NOMO-1 treated with DMSO at 0.1 percent for 48 hours (cell line): ENCODE results near the gene ZBTB16.
A peak's percentile ranks its signal among the peaks of the same experiment; 100 is the strongest.

ENCODE experiments used
- DNase-seq: peaks from one replicate; lab custom pipeline; 2025; ENCODE audit not compliant: unreplicated experiment; lab: John Stamatoyannopoulos, UW

ZBTB16 gene

DNA sequence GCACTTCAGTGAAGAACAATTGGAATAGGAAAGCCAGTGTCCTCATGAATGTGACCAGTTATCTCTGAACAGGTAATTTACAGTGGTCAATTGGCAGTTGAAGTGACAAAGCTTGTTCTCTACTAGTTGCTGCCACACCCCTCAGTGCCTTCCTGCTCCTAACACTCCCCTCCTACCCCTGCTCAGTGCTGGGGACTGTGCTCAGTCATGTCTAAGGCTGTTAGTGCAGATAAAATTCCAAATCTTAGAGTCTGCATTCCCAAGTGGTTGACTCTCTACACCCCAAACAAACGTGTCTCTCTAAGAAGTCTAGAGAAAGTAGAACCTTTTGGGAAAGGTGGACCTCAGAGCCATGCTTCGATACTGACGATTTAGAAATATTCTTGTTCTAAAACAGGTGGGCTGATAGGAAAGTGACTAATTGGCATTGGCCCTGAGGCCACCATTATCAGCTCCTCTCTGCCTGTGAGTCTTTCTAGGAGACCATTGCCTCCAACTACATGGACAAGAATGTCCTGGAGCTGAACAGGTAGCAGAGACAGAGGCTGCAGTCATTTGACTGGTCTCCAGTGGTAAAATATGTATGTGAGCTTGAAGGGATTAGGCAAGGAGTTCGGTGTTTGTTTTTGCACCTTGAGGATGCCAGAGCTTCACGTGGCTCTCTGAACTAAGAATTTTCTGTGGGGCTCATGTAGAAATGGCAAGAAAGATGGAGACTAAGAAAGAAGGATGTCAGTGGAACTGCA, 214.6 kb downstream of the ZBTB16 start:
- no peak for DNase-seq

DNA sequence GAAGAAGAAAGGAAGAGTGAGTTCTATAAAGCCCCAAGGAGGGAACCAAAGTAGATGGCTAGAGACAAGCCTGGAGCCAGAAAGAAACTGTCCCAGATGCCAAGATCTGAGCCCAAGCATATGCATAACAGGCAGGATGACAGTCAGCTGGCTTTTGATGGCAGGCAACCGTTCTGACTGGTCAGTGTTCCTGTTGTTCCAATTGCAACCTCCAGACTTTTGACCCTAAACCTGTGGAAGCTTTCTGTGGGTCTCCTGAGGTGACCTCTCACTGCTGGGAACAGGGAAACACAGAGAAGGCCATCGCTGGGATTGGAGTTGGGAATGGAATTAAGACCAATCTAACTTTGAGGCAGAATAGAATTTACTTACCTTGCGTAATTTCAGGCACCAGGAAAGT, 215.1 kb downstream of the ZBTB16 start:
- no peak for DNase-seq

DNA sequence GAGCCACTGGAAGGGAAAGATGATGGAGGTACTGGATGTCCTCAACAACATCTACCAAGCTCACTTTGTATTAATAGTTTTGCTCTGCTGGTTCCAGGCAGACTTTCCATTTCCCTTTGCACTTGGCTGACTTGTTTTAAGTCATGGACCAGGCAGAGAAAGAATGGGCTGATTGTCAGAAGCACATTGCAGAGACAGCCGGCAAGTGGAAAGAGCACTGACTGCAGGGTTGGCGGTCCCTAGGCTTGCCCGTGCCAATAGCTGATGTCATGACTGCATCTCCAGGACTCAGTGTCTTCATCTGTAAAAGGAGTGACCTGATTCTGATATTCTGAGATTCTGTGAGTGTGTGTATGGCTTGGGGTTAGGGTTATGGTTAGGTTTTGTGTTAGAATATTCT, 215.8 kb downstream of the ZBTB16 start:
- no peak for DNase-seq

DNA sequence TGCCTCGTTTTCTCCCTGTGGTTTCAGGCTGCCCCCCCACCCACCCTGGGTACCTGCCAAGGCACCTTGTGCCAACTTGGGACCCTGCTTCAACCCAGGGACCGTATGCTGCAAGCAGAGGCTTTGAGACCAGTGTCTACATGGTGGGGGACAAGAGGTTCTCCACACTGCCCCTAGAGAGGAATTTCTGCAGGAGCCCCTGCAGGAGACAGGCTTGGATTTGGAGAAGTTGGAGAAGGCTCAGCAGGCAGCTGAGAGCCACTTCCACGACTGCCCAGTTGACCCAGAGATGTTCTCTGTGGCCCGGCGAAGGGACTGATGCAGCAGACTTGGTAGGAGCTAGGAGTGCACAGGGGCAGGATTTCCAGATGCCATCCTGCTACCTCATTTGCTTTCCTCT, 216.6 kb downstream of the ZBTB16 start:
- DNase-seq: no peak

DNA sequence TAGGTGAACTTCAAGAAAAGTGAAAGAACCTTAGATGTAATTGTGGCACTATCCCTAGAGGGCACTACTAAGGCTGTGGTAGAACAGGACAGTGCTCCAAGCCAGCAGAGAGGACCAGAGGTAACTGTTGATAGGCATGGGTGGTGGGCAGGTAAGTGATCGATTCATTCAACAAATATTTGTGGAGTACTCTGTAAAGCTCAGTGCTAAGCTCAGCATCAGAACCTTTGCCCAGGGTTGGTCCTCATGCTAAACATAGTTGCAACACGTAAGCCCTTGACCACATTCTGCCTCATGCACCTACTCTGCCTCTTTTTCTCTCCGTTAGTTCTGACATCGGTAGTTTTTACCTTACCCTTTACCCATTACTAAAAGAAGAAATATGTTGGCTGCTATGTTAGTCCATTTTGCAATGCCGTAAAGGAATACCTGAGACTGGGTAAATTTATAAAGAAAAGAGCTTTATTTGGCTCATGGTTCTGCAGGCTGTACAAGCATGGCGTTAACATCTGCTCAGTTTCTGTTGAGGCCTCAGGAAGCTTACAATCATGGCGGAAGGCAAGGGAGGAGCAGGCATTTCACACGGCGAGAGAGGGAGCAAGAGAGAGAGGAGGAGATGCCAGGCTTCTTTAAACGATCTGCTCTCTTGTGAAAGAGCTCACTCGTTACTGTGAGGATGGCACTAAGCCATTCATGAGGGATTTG, 218.3 kb downstream of the ZBTB16 start:
- no peak for DNase-seq

DNA sequence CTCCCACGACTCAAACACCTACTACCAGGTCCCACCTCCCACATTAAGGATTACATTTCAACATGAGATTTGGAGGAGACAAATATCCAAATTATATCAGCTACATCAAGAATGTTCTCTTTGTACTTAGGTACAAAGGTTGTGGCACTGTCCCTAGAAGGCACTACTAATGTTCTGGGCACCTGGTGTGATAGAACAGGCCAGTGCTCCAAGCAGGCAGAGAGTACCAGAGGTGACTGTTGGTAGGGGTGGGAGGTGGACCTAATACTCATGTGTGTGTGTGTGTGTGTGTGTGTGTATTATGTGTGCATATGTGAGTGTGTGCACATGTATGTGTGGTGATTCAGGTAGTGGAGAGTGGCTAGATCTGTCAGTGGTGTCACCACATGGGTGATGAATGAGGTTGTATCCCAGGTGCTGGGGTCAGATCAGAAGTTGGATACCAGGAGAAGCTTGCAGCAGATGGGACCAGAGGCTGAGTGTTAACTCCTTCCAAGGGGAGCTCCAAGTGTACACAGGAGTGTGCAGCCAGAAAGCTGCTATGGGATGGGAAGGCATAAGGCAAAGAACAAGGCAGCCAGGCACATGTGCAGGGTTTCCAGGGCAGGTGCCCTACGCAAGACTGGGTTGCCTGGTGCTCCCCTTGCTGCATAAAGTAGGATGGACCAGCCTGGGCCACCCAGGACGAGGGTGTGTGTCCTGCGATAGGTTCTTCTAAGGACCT, 219.0 kb downstream of the ZBTB16 start:
- DNase-seq: no peak

DNA sequence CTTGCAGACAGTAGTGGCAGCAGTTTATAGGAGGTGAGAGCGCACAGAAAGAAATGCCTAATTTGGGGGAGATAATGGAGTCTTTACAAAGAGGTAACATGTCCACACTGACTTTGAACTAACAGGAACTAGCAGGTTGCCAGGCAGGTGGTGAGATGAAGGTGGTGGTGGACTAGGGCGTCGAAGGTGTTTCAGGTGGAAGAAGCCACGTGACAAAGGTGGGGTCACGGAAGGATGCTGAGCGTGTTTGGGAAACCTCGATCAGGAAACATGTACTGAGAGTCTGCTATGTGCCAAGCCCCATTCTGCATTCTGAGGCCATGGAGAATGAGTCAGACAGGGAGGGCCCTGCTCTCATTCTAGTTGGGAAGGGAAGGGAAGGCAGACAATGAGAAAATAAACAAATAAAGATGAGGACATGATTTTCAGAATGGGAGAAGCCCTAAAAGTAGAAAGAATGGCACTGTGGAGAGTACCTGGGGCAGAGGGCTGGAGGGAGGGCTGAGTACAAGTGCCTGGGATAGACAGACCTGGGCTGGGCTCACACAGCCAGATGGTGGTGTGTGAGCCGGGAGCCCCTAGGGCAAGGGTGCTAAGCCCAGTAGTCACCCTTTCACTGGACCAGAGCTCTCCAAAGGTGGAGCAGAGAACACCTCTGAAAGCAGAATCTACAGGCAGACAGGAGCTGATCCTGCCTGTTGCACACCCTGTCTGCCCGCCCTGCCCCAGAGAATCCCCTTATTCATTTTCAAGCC, 220.5 kb downstream of the ZBTB16 start:
- DNase-seq: no peak

DNA sequence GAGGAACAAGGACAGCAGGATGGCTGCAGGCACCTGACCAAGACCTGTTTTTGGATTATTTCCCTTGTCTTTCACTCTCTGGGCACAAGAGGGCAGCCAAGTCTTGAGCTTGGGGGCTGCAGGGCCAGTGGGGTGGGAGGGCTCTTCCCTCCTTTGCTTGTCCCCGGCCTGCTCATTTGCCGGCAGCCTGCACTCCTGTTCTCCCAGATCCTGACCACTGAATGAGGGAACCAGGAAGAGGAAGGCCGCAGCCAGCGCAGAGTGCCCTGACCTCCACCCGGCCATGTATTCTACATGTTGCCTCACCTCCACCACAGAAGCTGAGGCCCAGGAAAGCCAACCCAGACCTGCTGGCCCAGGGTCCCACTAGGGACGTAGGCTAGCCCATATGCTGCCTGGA, 221.2 kb downstream of the ZBTB16 start:
- DNase-seq: peak; percentile 2

DNA sequence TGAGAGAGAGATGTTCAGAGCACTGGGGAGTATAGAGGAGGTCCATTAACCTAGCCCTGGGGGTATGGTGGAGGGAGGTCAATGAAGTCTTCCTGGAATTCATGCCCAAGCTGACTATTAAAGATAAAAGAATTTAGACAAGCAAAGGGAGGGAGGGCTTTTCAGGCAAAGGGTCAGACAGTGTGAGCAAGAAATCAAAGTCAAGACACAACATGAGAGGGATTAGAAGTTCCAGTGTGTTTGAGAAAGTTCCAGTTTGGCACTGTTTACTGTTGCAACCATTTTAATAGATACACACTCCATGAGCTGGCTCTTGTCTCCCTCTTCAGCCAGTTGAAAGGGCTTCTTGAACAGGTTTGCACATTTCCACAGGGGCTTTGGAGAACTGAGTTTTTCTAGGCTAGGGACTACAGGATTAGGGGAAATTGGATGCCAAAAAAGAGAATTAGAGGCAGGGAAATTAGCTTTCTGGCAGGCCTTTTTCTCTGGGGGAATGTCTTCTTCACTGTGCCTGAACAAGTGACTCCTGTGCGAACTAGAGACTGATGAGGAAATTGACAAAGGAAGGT, 222.0 kb downstream of the ZBTB16 start:
- DNase-seq: no peak

DNA sequence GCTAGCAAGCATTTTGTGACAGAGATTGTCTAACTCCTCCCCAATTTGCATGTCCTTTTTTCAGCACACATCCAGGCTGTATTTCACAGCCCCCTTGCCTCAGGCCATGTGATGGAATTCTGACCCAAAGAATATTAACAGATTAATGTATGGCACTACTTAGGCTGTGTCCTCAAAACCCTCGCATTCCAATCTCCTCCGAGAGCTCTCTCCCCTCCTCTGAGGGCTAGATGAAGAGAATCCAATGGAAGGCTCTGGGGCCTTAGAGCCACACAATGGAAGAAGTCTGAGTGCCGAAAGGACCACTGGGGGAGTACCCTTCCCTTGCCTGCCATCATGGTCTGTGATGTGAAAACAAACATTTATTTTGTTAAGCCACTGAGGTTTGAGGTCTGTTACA, 223.0 kb downstream of the ZBTB16 start:
- DNase-seq: no peak

DNA sequence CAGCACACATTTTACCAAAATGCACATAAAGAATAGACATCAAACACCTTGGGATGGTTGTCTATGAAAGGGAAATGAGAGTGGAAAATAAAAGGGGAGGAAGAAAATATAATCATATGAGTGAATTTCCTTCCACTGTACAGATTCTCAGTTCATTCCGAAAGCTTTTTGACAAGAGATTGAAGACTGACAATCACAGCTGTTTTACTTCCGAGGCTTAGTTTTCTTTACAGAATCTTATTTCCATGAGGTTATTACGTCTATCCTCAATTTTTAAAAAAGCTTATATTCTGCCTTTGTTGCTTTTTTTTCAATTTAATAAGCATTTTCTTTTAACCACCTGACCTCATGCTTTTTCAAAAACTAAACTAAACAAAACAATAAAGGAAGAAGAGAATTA, 223.9 kb downstream of the ZBTB16 start:
- DNase-seq: no peak

DNA sequence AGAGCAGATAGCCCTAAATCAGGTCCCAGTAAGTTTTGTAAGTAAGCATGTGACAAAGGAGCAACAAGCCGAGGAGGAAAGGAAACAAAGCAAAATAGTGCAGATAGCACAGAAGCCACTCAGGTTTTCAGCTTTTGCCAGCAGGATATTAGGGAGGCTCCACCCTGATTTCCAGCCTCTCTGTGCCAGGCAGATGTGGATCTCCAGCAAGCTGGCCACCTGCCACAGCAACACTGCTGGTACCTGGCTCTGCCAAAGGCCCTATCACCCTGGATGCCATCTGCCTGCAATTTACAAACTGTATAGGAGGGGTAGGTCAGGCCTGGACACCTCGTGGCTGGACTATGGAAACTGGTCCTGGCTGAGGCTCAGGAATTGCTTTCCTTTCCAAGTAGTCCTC, 224.5 kb downstream of the ZBTB16 start:
- no peak for DNase-seq

DNA sequence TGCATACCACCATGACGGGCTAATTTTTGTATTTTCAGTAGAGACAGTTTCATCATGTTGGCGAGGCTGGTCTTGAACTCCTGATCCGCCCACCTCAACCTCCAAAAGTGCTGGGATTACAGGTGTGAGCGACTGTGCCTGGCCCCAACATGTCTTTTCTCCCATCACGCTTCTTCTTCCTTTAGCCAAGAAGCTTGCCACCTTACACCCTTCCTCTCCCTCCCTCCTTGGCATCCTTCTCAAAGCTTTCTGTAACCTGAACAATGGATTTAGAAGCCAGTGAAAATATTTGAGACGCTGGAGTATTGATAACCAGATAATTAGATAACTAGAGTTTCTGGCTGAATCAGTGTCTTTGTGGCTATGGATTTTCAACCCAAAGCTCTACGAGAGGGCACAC, 225.4 kb downstream of the ZBTB16 start:
- no peak for DNase-seq

DNA sequence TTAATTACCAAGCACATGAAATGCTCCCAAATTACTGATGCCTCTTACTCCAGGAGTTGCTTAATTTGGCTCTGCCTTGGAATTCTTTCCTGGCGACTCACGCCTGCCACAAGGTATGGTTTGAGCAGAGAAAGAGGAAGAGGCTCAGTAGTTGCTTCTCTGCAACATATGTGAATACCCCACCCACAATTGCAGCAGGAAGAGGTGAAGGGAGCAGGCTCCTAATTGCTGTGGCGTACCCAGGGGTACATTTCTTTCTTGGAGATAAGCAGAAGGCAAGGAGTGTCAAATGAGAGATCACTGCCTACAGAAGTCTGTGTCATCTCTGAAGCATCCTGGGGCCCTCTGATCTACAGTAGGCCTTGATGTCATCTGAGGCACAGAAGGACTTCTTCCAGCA, 226.1 kb downstream of the ZBTB16 start:
- no peak for DNase-seq

DNA sequence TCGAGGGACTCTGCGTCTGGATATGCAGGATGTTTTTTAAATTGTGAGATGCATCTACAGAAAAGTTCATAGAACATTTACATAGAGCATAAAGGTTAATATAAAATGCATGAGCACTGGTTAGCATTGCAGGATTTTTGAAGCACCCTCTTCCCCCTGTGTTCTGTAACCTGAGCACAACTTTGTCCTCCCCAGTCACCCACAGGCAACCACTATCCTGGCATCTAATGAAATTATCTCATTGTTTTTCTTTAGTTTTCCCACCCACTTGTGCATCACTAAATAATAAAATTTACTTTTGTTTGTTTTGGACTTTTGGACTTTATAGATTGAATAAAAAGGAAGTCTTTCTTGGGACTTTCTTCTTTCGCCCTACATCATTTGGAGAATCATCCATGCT, 226.7 kb downstream of the ZBTB16 start:
- DNase-seq: no peak

DNA sequence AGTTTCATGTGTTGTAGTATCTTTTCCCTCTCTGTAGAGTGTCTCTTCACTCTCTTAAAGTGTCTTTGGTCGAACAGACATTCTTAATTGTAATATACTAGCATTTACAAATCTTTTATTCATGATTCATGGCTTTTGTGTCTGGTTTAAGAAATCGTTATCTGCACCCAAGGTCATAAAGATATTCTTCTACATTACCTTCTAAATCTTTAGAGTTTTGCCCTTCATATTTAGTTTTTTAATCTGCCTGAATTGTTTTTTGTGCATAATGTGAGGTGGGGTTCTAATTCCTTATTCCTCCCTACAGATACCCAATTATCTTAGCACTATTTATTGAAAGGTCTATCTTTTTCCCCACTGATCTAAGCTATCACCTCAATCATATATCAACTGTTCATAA, 227.6 kb downstream of the ZBTB16 start:
- DNase-seq: no peak

DNA sequence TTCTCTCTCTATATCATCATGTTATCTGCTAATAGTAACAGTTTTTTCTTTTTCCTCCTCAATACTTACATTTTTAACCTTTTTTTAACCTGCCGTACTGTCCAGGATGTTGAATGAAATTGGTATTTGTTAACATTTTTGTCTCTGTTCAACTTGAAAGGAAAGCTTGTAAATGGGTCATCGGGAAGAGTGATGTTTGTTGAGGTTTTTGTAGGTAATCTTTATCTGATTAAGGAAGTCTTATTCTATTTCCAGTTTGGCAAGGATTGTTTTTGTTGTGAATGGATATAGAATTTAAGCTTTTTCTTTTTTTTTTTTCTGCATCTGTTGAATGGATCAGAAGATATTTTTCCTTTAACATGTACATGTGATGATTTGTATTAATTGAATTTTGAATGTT, 228.6 kb downstream of the ZBTB16 start:
- no peak for DNase-seq

DNA sequence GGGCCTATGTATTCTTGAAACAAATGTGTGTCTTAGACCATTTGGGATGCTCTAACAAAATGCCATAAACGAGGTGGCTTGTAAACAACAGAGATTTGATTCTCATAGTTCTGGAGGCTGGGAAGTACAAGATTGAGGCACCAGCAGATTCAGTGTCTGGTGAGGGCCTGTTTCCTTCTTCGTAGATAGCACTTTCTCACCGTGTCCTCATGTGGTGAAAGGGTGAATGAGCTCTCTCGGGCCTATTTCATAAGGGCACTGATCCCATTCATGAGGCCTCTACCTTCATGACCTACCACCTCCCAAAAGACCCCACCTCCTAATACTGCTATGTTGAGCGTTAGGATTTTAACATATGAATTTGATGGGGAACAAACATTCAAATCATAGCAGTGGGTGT, 230.3 kb downstream of the ZBTB16 start:
- DNase-seq: no peak

DNA sequence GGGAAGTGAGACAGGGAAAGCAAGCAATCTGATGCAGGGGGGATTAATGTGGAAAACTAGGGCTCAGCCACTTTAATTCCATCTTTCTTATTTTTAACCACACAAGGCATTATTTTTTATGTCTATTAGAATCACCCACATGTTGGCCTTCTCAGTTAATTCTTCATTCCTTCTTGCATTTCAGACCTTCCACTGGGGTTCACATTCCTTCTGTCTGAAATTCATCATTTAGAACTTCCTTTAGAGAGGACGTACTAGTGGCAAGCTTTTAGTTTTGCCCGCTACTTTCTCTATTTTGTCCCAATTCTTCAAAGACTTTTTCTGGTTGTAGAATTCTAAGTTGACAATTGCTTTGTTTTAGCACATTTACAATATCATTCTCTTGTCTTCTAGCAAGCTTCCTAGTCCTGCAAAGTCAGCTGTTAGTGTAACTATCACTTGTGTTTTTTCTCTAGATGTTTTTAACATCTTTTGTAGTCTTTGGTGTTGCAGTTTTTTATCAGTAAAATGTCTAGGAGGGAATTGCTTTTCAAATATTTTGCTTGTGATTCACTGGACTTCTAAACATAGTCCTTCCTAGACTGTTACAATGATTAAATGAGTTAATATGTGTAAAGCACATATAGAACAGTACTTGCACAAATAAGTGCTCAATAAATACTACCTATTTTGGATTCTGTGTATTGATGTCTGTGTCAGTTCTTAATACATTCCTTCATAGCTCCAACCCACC, 231.2 kb downstream of the ZBTB16 start:
- DNase-seq: no peak

DNA sequence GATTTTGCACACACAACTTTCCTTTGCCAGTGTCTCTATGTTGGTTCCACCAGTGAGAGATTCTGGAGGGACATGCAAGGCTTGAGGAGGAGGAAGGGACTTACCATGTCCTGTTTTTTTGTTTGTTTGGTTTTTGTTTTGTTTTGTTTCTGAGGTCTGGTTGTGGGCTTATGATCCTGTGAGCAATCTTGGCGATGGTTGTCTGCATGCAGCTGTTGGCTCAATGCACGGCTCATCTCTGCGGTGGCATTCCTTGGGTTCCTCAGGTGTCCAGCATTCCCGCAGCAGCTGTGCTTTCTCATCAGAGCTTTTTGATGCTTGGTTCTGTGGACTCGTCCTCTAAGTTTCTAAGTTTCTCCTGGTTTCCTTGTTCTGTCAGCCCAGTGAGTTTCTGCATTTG, 231.9 kb downstream of the ZBTB16 start:
- no peak for DNase-seq
